Progenitor cell of endocrine pancreas (in vitro differentiated cells): ENCODE results near the gene IGF1. TPM values are rescaled to one million over a fixed set of nuclear protein-coding genes. Genes with fewer than 3 reads are reported as not detected.

Experiments used
- DNase-seq: peaks from one replicate; pipeline ENCODE4 v3.0.0; 2021; ENCODE audit warnings: low spot score; ENCODE audit not compliant: unreplicated experiment
- H3K27ac Mint-ChIP-seq: 2 replicates; pipeline ENCODE4 v1.8.0; 2021; ENCODE audit warnings: mild to moderate bottlenecking, moderate library complexity, mixed read lengths
- H3K27me3 Mint-ChIP-seq: 2 replicates; pipeline ENCODE4 v1.8.0; 2021; ENCODE audit warnings: mixed read lengths
- H3K36me3 Mint-ChIP-seq: 2 replicates; pipeline ENCODE4 v1.8.0; 2022; ENCODE audit warnings: mixed read lengths; ENCODE audit not compliant: insufficient read depth
- H3K4me1 Mint-ChIP-seq: 2 replicates; pipeline ENCODE4 v1.8.0; 2021; ENCODE audit warnings: low read depth, mixed read lengths
- H3K4me3 Mint-ChIP-seq: 2 replicates; pipeline ENCODE4 v1.8.0; 2021; ENCODE audit warnings: low read depth, mild to moderate bottlenecking, moderate library complexity, mixed read lengths
- H3K9me3 Mint-ChIP-seq: 2 replicates; pipeline ENCODE4 v1.8.0; 2021; ENCODE audit warnings: low read depth, mixed read lengths
- CTCF ChIP-seq: fragments of 200-600 bp; sonication (generic); IDR thresholded peaks from one replicate; pipeline ENCODE4 v1.5.0; 2021; ENCODE audit warnings: antibody characterized with exemption, mild to moderate bottlenecking; ENCODE audit not compliant: unreplicated experiment
- total RNA-seq: library from RNA; stranded (reverse); gene quantifications from 2 replicates; pipeline ENCODE4 v1.2.1, GENCODE V29; 2021

IGF1 gene
- total RNA-seq, 1 donor from 2014 or later: 0.57 TPM

- Mint-ChIP-seq H3K9me3 (peaks cover 3% of the 10 kb centered on the region), H3K4me3 (no peak overlapping the region), H3K27ac (no peak overlapping the region), H3K27me3 (peaks cover 8% of the 10 kb centered on the region), H3K4me1 (no peaks in the 10 kb centered on the region), H3K36me3 (no peaks in the 10 kb centered on the region)
- no peak for TF ChIP-seq CTCF
- no peak for DNase-seq
Measured at GRCh38 chr12:102503056-102503681, 22.8 kb upstream of the IGF1 start.

- Mint-ChIP-seq H3K36me3 (no peaks in the 10 kb centered on the region), H3K27ac (no peak overlapping the region), H3K9me3 (peaks cover 1% of the 10 kb centered on the region), H3K4me3 (no peak overlapping the region), H3K4me1 (no peaks in the 10 kb centered on the region), H3K27me3 (peaks cover 8% of the 10 kb centered on the region)
- TF ChIP-seq CTCF: no peak
- DNase-seq: no peak
Measured at GRCh38 chr12:102501773-102502172, 21.4 kb upstream of the IGF1 start.

- no peak for TF ChIP-seq CTCF
- Mint-ChIP-seq H3K36me3 (no peaks in the 10 kb centered on the region), H3K27ac (no peak overlapping the region), H3K9me3 (peaks cover 3% of the 10 kb centered on the region), H3K4me3 (no peak overlapping the region), H3K4me1 (no peaks in the 10 kb centered on the region), H3K27me3 (peaks cover 6% of the 10 kb centered on the region)
- DNase-seq: no peak
Measured at GRCh38 chr12:102498471-102498870, 18.1 kb upstream of the IGF1 start.

GRCh38 chr12:102497743-102498142, 17.4 kb upstream of the IGF1 start:
- DNase-seq: no peak
- H3K27ac Mint-ChIP-seq: no peak overlapping the region
- TF ChIP-seq CTCF: no peak
- peaks cover 8% of the 10 kb centered on the region for H3K27me3 Mint-ChIP-seq
- H3K36me3 Mint-ChIP-seq: no peaks in the 10 kb centered on the region
- peaks cover 7% of the 10 kb centered on the region for H3K9me3 Mint-ChIP-seq
- H3K4me1 Mint-ChIP-seq: no peaks in the 10 kb centered on the region
- H3K4me3 Mint-ChIP-seq: no peak overlapping the region

- H3K4me1 Mint-ChIP-seq: no peaks in the 10 kb centered on the region
- H3K27me3 Mint-ChIP-seq: peaks cover 6% of the 10 kb centered on the region
- DNase-seq: no peak
- peaks cover 12% of the 10 kb centered on the region for H3K9me3 Mint-ChIP-seq
- H3K4me3 Mint-ChIP-seq: no peak overlapping the region
- no peak overlapping the region for H3K27ac Mint-ChIP-seq
- no peak for TF ChIP-seq CTCF
- H3K36me3 Mint-ChIP-seq: no peaks in the 10 kb centered on the region
Measured at GRCh38 chr12:102496591-102496990, 16.2 kb upstream of the IGF1 start.
